Astrocyte (in vitro differentiated cells and primary cell): ENCODE results near the gene NME4. TPM values are rescaled to one million over a fixed set of nuclear protein-coding genes. Genes with fewer than 3 reads are reported as not detected.

Experiments
- DNase-seq: peaks from one replicate; pipeline ENCODE4 v3.0.0-alpha.2; 2010; ENCODE audit warnings: low read depth
- FAIRE-seq: peaks from 2 replicates; lab custom pipeline; 2011; peaks lifted over from hg19 to GRCh38; lab: Jason Lieb, UNC
- H2AFZ ChIP-seq: 2 replicates; pipeline ENCODE4 v1.6.0; 2012; ENCODE audit warnings: low read depth, low read length, inconsistent platforms
- H3K27ac ChIP-seq: 2 replicates; pipeline ENCODE4 v1.5.1; 2011; ENCODE audit warnings: low read depth, low read length, inconsistent platforms
- H3K27me3 ChIP-seq: 2 replicates; pipeline ENCODE4 v1.6.0; 2011; ENCODE audit warnings: low read length, inconsistent platforms; ENCODE audit not compliant: insufficient read depth
- H3K36me3 ChIP-seq: 2 replicates; pipeline ENCODE4 v1.5.1; 2011; ENCODE audit warnings: low read length, inconsistent platforms; ENCODE audit not compliant: insufficient read depth
- H3K4me1 ChIP-seq: 2 replicates; pipeline ENCODE4 v1.5.1; 2011; ENCODE audit warnings: low read length, inconsistent platforms; ENCODE audit not compliant: insufficient read depth
- H3K4me2 ChIP-seq: 2 replicates; pipeline ENCODE4 v1.6.0; 2012; ENCODE audit warnings: low read length, inconsistent platforms
- H3K4me3 ChIP-seq: 2 replicates; pipeline ENCODE4 v1.5.1; 2011; ENCODE audit warnings: low read depth, mild to moderate bottlenecking, low read length, inconsistent platforms; ENCODE audit not compliant: insufficient read depth
- H3K79me2 ChIP-seq: 2 replicates; pipeline ENCODE4 v1.6.0; 2012; ENCODE audit warnings: mild to moderate bottlenecking, low read length, inconsistent platforms; ENCODE audit not compliant: insufficient read depth
- H3K9ac ChIP-seq: 2 replicates; pipeline ENCODE4 v1.6.0; 2012; ENCODE audit warnings: mild to moderate bottlenecking, low read length, inconsistent platforms
- H3K9me3 ChIP-seq: 2 replicates; pipeline ENCODE4 v1.5.1; 2012; ENCODE audit warnings: low read depth, mild to moderate bottlenecking, low read length, inconsistent platforms; ENCODE audit not compliant: insufficient read depth
- H4K20me1 ChIP-seq: 2 replicates; pipeline ENCODE4 v1.6.0; 2012; ENCODE audit warnings: low read length, inconsistent platforms; ENCODE audit not compliant: insufficient read depth
- H3K27ac Mint-ChIP-seq: one replicate; pipeline ENCODE4 v1.8.0; 2021; ENCODE audit warnings: mild to moderate bottlenecking, mixed read lengths; ENCODE audit not compliant: unreplicated experiment
- H3K27me3 Mint-ChIP-seq: one replicate; pipeline ENCODE4 v1.8.0; 2021; ENCODE audit warnings: low read depth, mixed read lengths; ENCODE audit not compliant: unreplicated experiment
- H3K36me3 Mint-ChIP-seq: one replicate; pipeline ENCODE4 v1.8.0; 2021; ENCODE audit warnings: low read depth, mixed read lengths; ENCODE audit not compliant: unreplicated experiment
- H3K4me1 Mint-ChIP-seq: one replicate; pipeline ENCODE4 v1.8.0; 2021; ENCODE audit warnings: low read depth, mixed read lengths; ENCODE audit not compliant: unreplicated experiment
- H3K4me3 Mint-ChIP-seq: one replicate; pipeline ENCODE4 v1.8.0; 2021; ENCODE audit warnings: mild to moderate bottlenecking, moderate library complexity, mixed read lengths; ENCODE audit not compliant: unreplicated experiment
- H3K9me3 Mint-ChIP-seq: one replicate; pipeline ENCODE4 v1.8.0; 2021; ENCODE audit warnings: mild to moderate bottlenecking, mixed read lengths; ENCODE audit not compliant: unreplicated experiment
- CTCF ChIP-seq: IDR thresholded peaks from 2 replicates; pipeline ENCODE4 v1.5.1; 2011; ENCODE audit warnings: low read depth, mild to moderate bottlenecking, inconsistent platforms, low read length, moderate library complexity; ENCODE audit not compliant: insufficient read depth
- EZH2 ChIP-seq: IDR thresholded peaks from 2 replicates; pipeline ENCODE4 v1.6.1; 2012; ENCODE audit warnings: mild to moderate bottlenecking, low read length, inconsistent platforms; ENCODE audit not compliant: insufficient read depth
- total RNA-seq: library from RNA; stranded (reverse); gene quantifications from 2 replicates; pipeline ENCODE4 v1.2.1, GENCODE V29; 2021

NME4 gene
- total RNA-seq, 1 donor from 2014 or later, result 268 TPM

GRCh38 chr16:396199-396598 lies 800 bp upstream of the NME4 start:
- H3K27ac ChIP-seq, result no peak overlapping the region
- H3K4me3 ChIP-seq, result peak overlapping the region; percentile 56
- H3K4me3 Mint-ChIP-seq, result peak overlapping the region; percentile 92
- peaks cover 7% of the 10 kb centered on the region for H3K79me2 ChIP-seq
- no peaks in the 10 kb centered on the region for H3K36me3 ChIP-seq
- peaks cover 2% of the 10 kb centered on the region for H3K36me3 Mint-ChIP-seq
- TF ChIP-seq EZH2 (no peak), CTCF (no peak)
- H4K20me1 ChIP-seq, result peaks cover 25% of the 10 kb centered on the region
- H3K4me1 ChIP-seq, result peaks cover 8% of the 10 kb centered on the region
- H3K27ac Mint-ChIP-seq, result peak overlapping the region; percentile 95
- no peaks in the 10 kb centered on the region for H3K4me1 Mint-ChIP-seq
- DNase-seq, result no peak
- H3K9me3 ChIP-seq, result peaks cover 4% of the 10 kb centered on the region
- H3K4me2 ChIP-seq, result peak overlapping the region; percentile 96
- H3K9ac ChIP-seq, result no peak overlapping the region
- no peaks in the 10 kb centered on the region for H3K27me3 Mint-ChIP-seq
- H3K9me3 Mint-ChIP-seq, result no peaks in the 10 kb centered on the region
- no peaks in the 10 kb centered on the region for H3K27me3 ChIP-seq
- FAIRE-seq, result no peak
- H2AFZ ChIP-seq, result peak overlapping the region; percentile 88

- Histone ChIP-seq H4K20me1 (peaks cover 25% of the 10 kb centered on the region), H3K9me3 (peaks cover 4% of the 10 kb centered on the region), H3K36me3 (no peaks in the 10 kb centered on the region), H2AFZ (peak overlapping the region; percentile 88), H3K9ac (peak overlapping the region; percentile 60), H3K27ac (no peak overlapping the region), H3K4me2 (peak overlapping the region; percentile 96), H3K79me2 (peaks cover 7% of the 10 kb centered on the region), H3K4me1 (peaks cover 8% of the 10 kb centered on the region), H3K27me3 (no peaks in the 10 kb centered on the region), H3K4me3 (peak overlapping the region; percentile 56)
- no peak for TF ChIP-seq CTCF
- TF ChIP-seq EZH2, result no peak
- Mint-ChIP-seq H3K27ac (peak overlapping the region; percentile 95), H3K36me3 (peaks cover 2% of the 10 kb centered on the region), H3K4me3 (peak overlapping the region; percentile 92), H3K9me3 (no peaks in the 10 kb centered on the region), H3K4me1 (no peaks in the 10 kb centered on the region), H3K27me3 (no peaks in the 10 kb centered on the region)
- FAIRE-seq (no peak), DNase-seq (peak; percentile 35)
Measured at GRCh38 chr16:396605-397004, 394 bp upstream of the NME4 start.

GRCh38 chr16:397736-398332 lies 835 bp downstream of the NME4 start:
- H3K4me2 ChIP-seq, result peak overlapping the region; percentile 78

More at GRCh38 chr16:397736-398332, 835 bp downstream of the NME4 start:
- H4K20me1 ChIP-seq, result peaks cover 25% of the 10 kb centered on the region
- peak; percentile 30 for DNase-seq
- H3K27me3 ChIP-seq, result no peaks in the 10 kb centered on the region
- H3K36me3 ChIP-seq, result no peaks in the 10 kb centered on the region
- no peak for TF ChIP-seq EZH2
- TF ChIP-seq CTCF, result no peak
- peaks cover 8% of the 10 kb centered on the region for H3K4me1 ChIP-seq
- no peak overlapping the region for H3K27ac ChIP-seq
- no peaks in the 10 kb centered on the region for H3K9me3 ChIP-seq
- Mint-ChIP-seq H3K36me3 (peaks cover 2% of the 10 kb centered on the region), H3K4me1 (no peaks in the 10 kb centered on the region), H3K4me3 (peak overlapping the region; percentile 77), H3K27ac (peak overlapping the region; percentile 66), H3K9me3 (no peaks in the 10 kb centered on the region), H3K27me3 (no peaks in the 10 kb centered on the region)
- H3K79me2 ChIP-seq, result peaks cover 7% of the 10 kb centered on the region
- H3K4me3 ChIP-seq, result peak overlapping the region; percentile 33
- no peak overlapping the region for H2AFZ ChIP-seq
- H3K9ac ChIP-seq, result peak overlapping the region; percentile 63
- FAIRE-seq, result no peak
